ENCODE measurements around the gene PIGN. TPM values are rescaled to one million over a fixed set of nuclear protein-coding genes. Genes with fewer than 3 reads are reported as not detected.

PIGN gene
- total and polyA plus RNA-seq, 2 of the 8 experiments (the other 6 are each of a cell fraction or from before 2014, with no cell fraction given) = 20.9 to 26.3 TPM

- TF ChIP-seq CREB1 (IDR thresholded peaks at IDR 0.05) (no peak), EGR1 (IDR thresholded peaks at IDR 0.05; ENCODE audit: borderline replicate concordance, low read depth, low read length) (no peak)
Observed at GRCh38 chr18:62157843-62158242, 29.0 kb downstream of the PIGN start (continued).

Measured in H1 (cell line).